BLaER1 (cell line): ENCODE measurements around the gene ENAH.

Source experiments
- H3K27ac ChIP-seq: shearing (Covaris generic); formaldehyde crosslinking; 2 replicates; pipeline ENCODE4 v1.8.1; 2022
- H3K27me3 ChIP-seq: shearing (Covaris generic); formaldehyde crosslinking; 2 replicates; pipeline ENCODE4 v1.8.1; 2022
- H3K36me3 ChIP-seq: shearing (Covaris generic); formaldehyde crosslinking; 2 replicates; pipeline ENCODE4 v1.8.1; 2022
- H3K4me1 ChIP-seq: shearing (Covaris generic); formaldehyde crosslinking; 2 replicates; pipeline ENCODE4 v1.8.1; 2022
- H3K4me2 ChIP-seq: shearing (Covaris generic); formaldehyde crosslinking; 2 replicates; pipeline ENCODE4 v1.8.1; 2022
- H3K4me3 ChIP-seq: shearing (Covaris generic); formaldehyde crosslinking; 2 replicates; pipeline ENCODE4 v1.8.1; 2022
- H3K9ac ChIP-seq: shearing (Covaris generic); formaldehyde crosslinking; 2 replicates; pipeline ENCODE4 v1.8.1; 2022
- H3K9me3 ChIP-seq: shearing (Covaris generic); formaldehyde crosslinking; 2 replicates; pipeline ENCODE4 v1.8.1; 2022
- H4K20me1 ChIP-seq: shearing (Covaris generic); formaldehyde crosslinking; 2 replicates; pipeline ENCODE4 v1.8.1; 2022
- Cebpa-rat ChIP-seq: shearing (Covaris generic); IDR thresholded peaks from 2 replicates; pipeline ENCODE4 v1.8.1; 2022

The ENAH gene

GRCh38 chr1:225451840-225452515, 200.9 kb downstream of the ENAH start:
- no peak for TF ChIP-seq Cebpa-rat
- H3K4me3 ChIP-seq: no peak overlapping the region

GRCh38 chr1:225451340-225451739, 201.6 kb downstream of the ENAH start:
- no peak for TF ChIP-seq Cebpa-rat
- Histone ChIP-seq H3K27me3 (no peaks in the 10 kb centered on the region), H3K9ac (no peak overlapping the region), H3K9me3 (peaks cover 12% of the 10 kb centered on the region), H3K4me3 (no peak overlapping the region), H3K4me2 (no peak overlapping the region; the same call in 1 of the 2 replicates), H3K27ac (0 out of 2 replicates have a peak overlapping the region, but pooled peaks have one; percentile 26), H3K36me3 (no peaks in the 10 kb centered on the region), H3K4me1 (peaks cover 41% of the 10 kb centered on the region), H4K20me1 (no peaks in the 10 kb centered on the region)

More at GRCh38 chr1:225451840-225452515, 200.9 kb downstream of the ENAH start:
- H3K27me3 ChIP-seq: no peaks in the 10 kb centered on the region
- peaks cover 18% of the 10 kb centered on the region for H3K9me3 ChIP-seq
- no peak overlapping the region for H3K27ac ChIP-seq
- H3K36me3 ChIP-seq: no peaks in the 10 kb centered on the region
- H3K4me1 ChIP-seq: peaks cover 34% of the 10 kb centered on the region
- H3K4me2 ChIP-seq: no peak overlapping the region
- H3K9ac ChIP-seq: no peak overlapping the region
- H4K20me1 ChIP-seq: no peaks in the 10 kb centered on the region

DNA sequence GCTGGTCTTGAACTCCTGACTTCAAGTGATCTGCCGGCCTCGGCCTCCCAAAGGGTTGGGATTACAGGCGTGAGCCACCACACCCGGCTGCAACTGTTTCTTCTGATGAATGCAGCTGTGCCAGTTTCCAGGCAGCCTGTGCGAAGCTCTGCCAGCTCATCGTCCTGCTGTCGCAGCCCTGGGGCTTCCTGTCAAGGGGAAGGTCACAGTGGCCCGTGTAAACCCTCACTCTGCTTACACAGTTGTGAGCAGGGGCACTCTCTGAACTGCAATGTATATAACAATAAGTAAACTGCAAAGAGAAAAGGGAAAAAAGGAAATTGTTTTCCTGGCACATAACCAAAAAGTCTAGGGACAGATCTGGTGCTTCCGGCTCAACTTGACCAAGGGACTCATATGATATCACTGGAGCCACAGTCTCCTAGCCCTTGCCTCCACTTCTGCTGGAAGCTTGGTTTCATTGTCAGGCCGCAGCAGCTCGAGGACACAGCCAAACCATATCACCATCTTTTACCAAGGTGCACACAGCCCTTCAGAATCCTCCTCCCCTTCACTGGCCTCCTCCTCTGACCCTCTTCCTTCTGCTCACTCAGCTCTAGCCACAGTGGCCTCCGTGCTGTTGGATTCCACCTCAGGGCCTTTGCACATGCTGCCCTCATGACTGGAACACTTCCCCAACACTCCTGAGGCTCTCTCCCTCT, 202.3 kb downstream of the ENAH start:
- Histone ChIP-seq H4K20me1 (no peaks in the 10 kb centered on the region), H3K9me3 (peaks cover 5% of the 10 kb centered on the region; the same call in 1 of the 2 replicates), H3K4me2 (no peak overlapping the region), H3K27ac (peak overlapping the region; percentile 19; the same call in 1 of the 2 replicates), H3K36me3 (no peaks in the 10 kb centered on the region), H3K4me1 (peaks cover 48% of the 10 kb centered on the region), H3K4me3 (no peak overlapping the region), H3K9ac (no peak overlapping the region), H3K27me3 (no peaks in the 10 kb centered on the region)
- TF ChIP-seq Cebpa-rat: no peak

- Histone ChIP-seq H3K36me3 (no peaks in the 10 kb centered on the region), H3K9ac (no peak overlapping the region), H3K4me3 (no peak overlapping the region), H3K9me3 (no peaks in the 10 kb centered on the region), H3K4me2 (no peak overlapping the region), H3K27me3 (no peaks in the 10 kb centered on the region), H3K4me1 (peaks cover 51% of the 10 kb centered on the region), H4K20me1 (no peaks in the 10 kb centered on the region), H3K27ac (no peak overlapping the region)
- no peak for TF ChIP-seq Cebpa-rat
Measured at GRCh38 chr1:225449774-225450173, 203.1 kb downstream of the ENAH start.

- H3K4me1 ChIP-seq: peaks cover 50% of the 10 kb centered on the region
- no peak overlapping the region for H3K4me3 ChIP-seq
- H3K36me3 ChIP-seq: no peaks in the 10 kb centered on the region
- no peaks in the 10 kb centered on the region for H3K9me3 ChIP-seq
- H3K27ac ChIP-seq: no peak overlapping the region
- H4K20me1 ChIP-seq: no peaks in the 10 kb centered on the region
- TF ChIP-seq Cebpa-rat: no peak
- no peak overlapping the region for H3K4me2 ChIP-seq
- H3K27me3 ChIP-seq: no peaks in the 10 kb centered on the region
- no peak overlapping the region for H3K9ac ChIP-seq
Measured at GRCh38 chr1:225449261-225449660, 203.7 kb downstream of the ENAH start.

- Histone ChIP-seq H3K9ac (no peak overlapping the region), H3K36me3 (no peaks in the 10 kb centered on the region), H3K4me3 (no peak overlapping the region), H3K4me1 (peaks cover 53% of the 10 kb centered on the region), H3K27me3 (no peaks in the 10 kb centered on the region), H4K20me1 (no peaks in the 10 kb centered on the region), H3K9me3 (no peaks in the 10 kb centered on the region), H3K4me2 (no peak overlapping the region), H3K27ac (peak overlapping the region; percentile 94)
- TF ChIP-seq Cebpa-rat: no peak
Measured at GRCh38 chr1:225448146-225448805, 204.6 kb downstream of the ENAH start.

DNA sequence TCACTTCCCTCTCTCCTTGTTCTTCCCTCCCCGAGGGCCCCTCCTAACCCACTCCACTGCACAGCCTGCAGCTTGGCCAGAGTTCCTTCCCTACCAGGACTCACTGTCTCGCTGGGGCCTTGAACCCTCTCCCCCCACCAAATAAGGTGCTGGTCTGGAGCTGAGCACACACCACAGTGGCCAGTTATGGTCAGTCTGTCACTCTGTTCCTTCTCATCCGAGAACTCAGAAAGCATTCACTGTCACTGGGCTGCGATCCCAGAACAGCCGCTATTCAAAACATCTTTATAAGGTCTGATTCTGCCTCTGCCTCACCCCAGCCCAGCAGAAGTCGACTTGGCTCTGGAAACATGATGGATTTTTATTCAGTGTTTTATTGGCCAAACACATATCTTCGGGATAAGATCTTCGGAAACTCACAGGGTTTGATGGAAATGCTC, 205.3 kb downstream of the ENAH start:
- Histone ChIP-seq H4K20me1 (no peaks in the 10 kb centered on the region), H3K27ac (peak overlapping the region; percentile 94; the same call in 1 of the 2 replicates), H3K4me1 (peaks cover 59% of the 10 kb centered on the region), H3K4me3 (no peak overlapping the region), H3K4me2 (peak overlapping the region; percentile 81), H3K27me3 (no peaks in the 10 kb centered on the region), H3K36me3 (no peaks in the 10 kb centered on the region), H3K9ac (no peak overlapping the region), H3K9me3 (no peaks in the 10 kb centered on the region)
- no peak for TF ChIP-seq Cebpa-rat

DNA sequence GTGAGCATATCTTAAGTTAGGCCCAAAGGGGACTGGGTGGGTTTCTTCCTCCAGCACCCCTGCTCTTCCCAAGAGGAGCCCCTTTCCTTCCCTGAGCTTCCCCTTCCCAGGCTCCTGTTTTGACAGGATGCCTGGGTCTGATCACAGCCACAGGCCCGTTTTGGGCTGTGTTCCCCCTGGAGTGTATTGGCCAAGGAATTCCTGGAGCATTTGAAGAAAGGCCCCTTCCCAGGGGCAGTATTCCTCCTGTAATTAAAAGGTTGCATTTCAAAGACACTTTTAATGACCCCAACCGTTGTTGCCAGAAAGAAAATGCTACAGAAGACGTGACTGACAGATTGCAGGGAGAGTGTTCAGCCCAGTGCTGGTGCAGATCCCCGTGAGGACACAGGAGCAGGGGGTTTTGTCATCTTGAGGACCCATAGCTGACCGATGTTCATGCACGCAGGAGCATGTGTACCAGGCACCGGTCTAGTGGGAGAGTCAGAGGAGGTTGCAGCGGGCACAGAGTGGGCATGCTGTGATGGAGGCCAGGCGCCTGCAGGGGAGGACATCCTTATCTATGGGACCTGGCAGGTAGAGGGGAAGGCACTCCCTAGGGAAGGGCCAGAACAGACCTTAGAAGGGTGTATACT, 205.8 kb downstream of the ENAH start:
- TF ChIP-seq Cebpa-rat: no peak
- Histone ChIP-seq H3K4me2 (peak overlapping the region; percentile 81), H3K36me3 (no peaks in the 10 kb centered on the region), H3K27me3 (no peaks in the 10 kb centered on the region), H3K9me3 (no peaks in the 10 kb centered on the region), H4K20me1 (no peaks in the 10 kb centered on the region), H3K4me1 (peaks cover 65% of the 10 kb centered on the region), H3K4me3 (no peak overlapping the region), H3K27ac (peak overlapping the region; percentile 94), H3K9ac (peak overlapping the region; percentile 76)

- Histone ChIP-seq H3K4me2 (peak overlapping the region; percentile 81), H3K36me3 (no peaks in the 10 kb centered on the region), H3K27me3 (no peaks in the 10 kb centered on the region), H3K4me1 (peaks cover 67% of the 10 kb centered on the region), H3K27ac (peak overlapping the region; percentile 94), H3K9me3 (no peaks in the 10 kb centered on the region), H3K9ac (peak overlapping the region; percentile 76), H4K20me1 (no peaks in the 10 kb centered on the region), H3K4me3 (peak overlapping the region; percentile 11)
- TF ChIP-seq Cebpa-rat: no peak
Measured at GRCh38 chr1:225446595-225446960, 206.3 kb downstream of the ENAH start.
